Measurements from ENCODE around the gene SCN5A.

- TF ChIP-seq EZH2 (IDR thresholded peaks at IDR 0.05), result no peak
- TF ChIP-seq CTCF (IDR thresholded peaks at IDR 0.05), result no peak
- TF ChIP-seq EZH2phosphoT487 (IDR thresholded peaks at IDR 0.05), result no peak
Measured at GRCh38 chr3:38507120-38507519, 142.4 kb downstream of the SCN5A start.
